NCI-H2196 (cell line): Measurements from ENCODE around the gene RBCK1.

Source experiments
- DNase-seq: peaks from one replicate; lab custom pipeline; 2025; ENCODE audit not compliant: unreplicated experiment; lab: John Stamatoyannopoulos, UW

Gene RBCK1

GRCh38 chr20:397432-398237 lies 10.5 kb upstream of the RBCK1 start:
- DNase-seq: no peak

- no peak for DNase-seq
Observed at GRCh38 chr20:399182-399707, 8.9 kb upstream of the RBCK1 start.

GRCh38 chr20:400128-400453 lies 8.0 kb upstream of the RBCK1 start:
- DNase-seq: no peak

DNA sequence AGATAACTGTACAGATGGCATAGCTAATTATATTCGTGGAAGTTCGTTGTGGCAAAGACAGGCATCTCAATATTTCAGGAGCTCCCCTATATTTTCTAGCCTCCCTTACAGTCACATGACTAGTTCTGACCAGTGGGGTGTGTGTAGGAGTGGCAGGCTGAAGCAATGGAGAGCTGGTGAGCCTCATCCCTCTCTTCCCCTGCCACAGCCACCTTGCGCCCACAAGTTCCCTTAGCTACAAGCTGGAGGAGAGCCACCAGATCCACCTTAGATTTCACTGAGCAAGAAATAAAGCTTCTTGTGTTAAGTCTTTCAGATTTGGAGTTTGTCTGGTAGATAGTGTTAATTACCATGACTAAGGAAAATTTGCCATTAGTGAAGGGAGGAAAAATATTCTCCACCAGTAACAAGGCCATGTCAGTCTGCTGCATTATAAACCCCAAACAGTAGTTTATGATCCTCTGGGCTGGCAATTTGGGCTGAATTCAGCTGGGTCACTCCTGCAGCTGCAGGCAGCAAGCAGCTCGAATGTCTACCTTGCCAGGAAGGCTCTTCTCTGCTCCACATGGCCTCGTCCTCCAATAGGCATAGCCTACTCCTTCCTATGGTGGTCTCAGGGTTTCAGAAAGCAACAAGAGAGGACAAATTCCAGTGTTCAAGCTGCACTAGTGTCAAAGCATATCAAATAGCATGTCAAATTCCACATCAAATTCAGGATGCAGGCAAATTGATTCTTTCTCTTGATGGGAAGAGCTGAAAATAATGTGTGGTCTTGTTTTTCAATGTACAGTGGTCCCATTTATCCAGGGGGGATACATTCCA lies 7.4 kb upstream of the RBCK1 start:
- DNase-seq: no peak

GRCh38 chr20:401682-402495 lies 6.2 kb upstream of the RBCK1 start:
- DNase-seq: no peak

DNA sequence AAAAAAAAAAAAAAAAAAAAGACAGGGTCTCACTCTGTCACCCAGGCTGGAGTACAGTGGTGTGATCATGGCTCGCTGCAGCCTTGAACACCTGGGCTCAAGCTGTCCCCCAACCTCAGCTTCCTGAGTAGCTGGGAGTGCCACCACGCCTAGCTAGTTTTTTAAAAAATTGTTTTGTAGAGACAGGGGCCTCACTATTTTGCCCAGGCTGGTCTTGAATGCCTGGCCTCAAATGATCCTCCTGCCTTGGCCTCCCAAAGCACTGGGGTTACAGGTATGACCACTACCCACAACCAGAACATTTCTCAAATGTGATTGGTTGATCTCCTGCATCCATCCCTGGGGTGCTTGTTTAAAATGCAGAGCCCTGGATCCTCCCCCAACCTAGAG lies 5.6 kb upstream of the RBCK1 start:
- no peak for DNase-seq

DNA sequence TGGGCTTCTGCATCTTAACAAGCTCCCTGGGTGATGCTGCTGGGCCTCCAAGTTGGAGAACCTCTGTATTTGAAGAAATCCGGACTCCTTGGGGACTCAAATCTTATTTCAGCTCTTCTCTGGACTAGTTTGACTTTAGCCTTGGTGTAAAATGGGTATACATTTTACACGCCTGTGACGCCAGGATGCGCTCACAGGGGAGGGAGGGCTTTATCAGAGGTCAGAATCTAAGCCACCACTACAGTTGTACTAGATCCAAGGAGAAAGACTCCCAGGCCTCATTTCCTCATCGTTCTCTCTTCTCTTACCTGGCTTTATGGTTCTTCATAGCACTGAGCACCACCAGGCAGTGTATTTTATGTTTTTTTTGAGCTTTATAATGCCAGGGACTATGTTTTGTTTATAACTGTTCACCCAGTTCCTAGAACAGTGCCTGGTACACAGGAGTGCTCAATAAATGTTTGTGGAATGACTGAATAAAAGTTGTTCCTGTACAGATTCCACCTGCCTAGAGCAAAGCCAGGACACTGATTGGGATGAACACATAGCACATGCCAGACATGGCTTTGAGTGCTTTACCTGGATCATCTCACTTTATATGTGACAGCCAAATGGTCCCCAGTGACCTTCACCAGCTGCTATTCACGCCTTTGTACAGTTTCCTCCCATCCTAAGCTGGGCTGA lies 5.1 kb upstream of the RBCK1 start:
- DNase-seq: no peak

DNA sequence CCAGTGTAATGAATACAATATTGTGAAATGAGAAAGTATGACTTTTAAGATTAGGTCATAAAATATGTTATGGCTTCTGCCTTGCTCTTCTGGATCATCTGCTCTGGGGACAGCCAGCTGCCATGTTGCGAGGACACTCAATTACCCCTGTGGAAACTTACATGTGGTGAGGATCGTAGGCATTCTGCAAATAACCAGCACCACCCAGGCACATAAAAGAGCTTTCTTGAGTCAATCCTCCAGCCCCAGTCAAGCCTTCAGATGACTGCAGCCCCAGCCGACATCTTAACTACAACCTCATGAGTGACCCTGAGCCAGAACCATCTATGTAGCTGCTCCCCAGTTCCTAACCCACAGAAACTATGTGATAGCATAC lies 4.5 kb upstream of the RBCK1 start:
- DNase-seq: no peak

DNA sequence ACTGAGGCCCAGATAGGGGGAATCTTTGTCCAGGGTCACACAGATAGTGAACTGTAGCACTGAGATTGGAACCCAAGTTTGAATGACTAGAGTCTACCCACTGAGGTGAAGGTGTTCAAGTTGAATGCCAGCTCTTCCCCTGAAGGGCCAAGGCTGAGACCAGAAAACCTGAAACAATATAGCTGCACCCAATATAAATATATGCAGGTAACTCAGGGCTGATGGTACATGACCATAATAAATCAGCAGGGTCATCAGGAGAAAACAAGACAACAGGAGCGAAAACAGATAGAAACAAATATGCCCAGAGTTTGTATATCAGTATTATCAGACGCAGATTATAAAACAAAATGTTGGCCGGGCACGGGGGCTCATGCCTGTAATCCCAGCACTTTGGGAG lies 4.0 kb upstream of the RBCK1 start:
- DNase-seq: no peak

DNA sequence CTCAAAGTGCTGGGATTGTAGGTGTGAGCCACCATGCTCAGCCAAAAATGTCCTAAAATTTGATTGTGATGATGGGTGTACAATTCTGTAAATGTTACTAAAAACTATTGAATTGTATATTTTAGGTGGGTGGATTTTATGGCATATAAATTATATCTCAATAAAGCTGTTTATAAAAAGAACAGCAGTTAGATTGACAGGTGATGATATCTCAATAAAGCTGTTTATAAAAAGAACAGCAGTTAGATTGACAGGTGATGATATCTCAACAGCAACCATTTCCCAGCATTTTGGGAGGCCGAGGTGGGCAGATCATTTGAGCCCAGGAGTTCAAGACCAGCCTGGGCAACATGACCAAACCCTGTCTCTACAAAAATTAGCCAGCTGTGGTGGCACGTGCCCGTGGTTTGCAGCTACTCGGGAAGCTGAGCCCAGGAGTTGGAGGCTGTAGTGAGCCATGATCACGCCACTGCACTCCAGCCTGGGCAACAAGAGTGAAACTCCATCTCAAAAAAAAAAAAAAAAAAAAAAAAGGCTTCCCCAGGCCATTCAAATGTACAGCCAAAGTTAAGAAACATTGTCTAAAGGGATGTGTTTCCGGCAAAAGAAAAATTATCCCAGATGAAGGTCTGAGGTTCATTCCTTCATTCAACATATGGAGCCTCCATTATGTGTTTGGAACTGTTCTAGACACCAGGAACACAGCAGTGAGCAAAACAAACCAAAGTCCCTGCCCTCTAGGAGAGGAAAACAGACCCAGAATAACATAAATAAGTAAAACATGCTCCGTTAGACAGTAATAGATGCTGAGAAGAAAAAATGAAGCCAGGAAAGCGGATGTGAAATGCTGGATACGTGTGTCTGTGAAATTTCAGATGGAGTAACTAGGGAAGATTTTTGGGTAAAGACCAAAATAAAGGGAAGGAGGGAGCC lies 1.6 kb upstream of the RBCK1 start:
- no peak for DNase-seq

DNA sequence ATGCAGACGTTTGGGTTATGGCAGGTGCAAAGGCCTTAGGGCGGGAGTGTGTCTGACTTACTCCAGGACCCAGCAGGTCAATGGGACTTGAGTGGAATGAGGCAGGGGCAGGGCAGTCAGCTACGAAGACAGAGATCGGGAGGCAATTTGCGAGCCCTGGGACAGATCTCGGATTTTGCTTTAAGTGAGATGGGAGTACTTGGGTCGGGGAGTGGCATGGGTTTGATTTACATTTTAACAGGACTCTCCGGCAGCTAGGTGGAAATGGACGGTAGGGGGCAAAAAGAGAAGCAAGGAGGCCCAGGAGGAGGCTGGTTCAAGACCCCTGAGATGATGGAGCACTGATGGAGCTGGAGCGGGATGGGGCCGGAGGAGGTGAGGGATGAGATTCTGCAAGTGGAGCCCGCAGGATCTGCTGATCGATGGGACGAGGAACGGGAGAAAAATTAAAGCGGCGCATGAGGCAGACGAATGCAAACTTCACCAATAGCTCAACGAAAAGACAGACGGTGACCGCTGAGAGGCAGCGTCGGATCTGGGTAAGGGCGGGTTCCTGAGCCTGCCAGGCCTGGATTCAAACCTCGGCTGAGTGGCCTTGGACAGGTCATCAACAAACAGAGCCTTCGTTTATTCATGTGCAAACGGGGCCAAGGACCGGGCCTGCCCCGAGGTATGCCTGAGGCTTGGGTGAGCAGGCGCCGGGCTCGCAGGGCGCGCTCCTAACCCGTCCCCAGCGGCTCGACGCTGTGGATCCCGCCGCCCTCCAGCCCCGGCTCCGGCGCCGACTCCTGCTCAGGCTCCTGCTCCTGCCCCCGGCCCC lies 756 bp upstream of the RBCK1 start:
- DNase-seq: peak; percentile 74

DNA sequence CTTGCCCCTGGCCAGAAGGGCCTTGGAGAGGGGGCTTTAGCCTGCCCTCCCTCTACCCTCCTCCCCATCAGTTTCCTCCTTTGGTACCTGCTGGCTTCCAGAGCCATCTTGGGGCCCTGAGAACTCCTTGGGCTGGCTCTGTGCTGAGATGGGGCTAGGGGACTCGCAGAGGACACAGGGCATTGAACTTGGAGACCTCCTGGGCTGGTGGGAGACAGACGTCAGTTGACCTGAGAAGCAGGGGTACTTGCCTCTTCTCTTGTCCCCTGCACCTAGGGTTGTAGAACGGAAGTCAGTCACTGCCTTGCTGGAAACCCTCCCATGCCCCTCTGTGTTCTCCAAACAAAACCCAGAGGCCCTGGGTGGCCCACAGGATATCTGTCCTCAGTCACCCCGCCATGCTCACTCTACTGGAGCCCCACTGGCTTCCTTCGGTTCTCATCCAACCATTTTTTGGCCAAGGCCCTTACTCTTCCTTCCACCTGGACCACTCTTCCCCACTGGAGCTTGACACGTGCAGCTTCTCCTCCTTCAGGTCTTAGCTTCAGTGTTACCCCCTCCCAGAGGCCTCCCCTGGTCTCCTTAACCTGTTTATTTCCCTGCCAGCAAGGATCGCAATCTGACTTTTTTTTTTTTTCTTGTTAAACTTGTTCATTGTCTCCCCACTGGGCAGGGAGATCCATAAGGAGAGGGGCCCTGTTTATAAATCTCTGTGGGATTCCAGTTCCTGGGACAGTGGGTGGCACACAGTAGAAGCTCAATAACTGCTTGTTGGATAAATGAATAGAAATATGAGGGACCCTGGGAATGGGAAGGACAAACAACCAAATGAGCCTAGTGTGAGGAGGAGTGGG lies 971 bp downstream of the RBCK1 start:
- no peak for DNase-seq

DNA sequence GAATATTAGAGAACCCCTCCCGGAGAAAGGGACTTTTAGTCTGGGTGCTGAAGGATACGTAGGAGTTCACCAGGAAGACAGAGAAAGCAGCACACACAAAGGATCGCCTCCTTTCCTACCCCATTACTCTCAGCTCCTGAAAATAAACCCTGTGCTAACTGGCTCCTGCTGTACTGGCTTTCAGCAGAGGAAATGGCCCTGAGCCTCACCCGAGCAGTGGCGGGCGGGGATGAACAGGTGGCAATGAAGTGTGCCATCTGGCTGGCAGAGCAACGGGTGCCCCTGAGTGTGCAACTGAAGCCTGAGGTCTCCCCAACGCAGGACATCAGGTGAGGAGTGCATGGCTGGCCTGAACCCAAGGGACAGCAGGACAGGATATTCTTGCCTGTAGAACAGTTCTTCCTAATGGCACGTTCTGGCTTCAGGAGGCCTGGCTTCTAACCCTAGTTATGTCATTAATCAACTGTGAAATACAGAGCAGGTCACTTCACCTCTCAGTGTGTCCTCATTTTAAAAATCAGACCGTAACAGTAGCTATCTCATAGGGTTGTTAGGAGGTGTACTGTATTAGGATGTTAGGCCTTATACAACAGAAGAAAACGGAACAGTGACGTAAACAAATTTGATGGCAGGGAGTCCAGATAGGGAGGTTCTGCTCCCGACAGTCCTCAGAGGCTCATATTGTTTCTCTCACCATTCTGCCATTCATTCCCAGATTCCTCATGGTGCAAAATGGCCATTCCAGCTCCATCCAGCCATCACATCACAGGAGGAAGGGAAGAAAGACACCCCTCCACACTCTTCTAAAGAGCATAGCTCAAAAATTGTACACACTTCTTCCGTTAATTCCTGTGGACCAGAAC lies 1.8 kb downstream of the RBCK1 start:
- DNase-seq: peak; percentile 21

- no peak for DNase-seq
Observed at GRCh38 chr20:412081-412480, 4.0 kb downstream of the RBCK1 start.

- DNase-seq: no peak
Observed at GRCh38 chr20:414161-414560, 6.1 kb downstream of the RBCK1 start.

DNA sequence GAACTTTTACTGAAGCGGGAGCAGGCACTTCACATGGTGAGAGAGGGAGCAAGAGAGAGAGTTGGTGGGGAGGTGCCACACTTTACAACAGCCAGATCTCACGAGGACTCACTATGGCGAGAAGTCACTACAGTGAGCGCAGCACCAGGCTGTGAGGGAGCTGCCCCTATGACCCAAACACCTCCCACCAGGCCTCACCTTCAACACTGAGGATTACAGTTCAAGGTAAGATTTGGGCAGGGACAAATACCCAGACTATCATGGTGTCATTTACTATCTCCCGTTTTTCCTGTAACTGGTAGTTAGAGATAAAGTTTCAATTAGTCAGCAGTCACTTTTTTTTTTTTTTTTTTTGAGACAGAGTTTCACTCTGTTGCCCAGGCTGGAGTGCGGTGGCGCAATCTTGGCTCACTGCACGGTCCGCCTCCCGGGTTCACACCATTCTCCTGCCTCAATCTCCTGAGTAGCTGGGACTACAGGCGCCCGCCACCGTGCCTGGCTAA lies 7.8 kb downstream of the RBCK1 start:
- no peak for DNase-seq
